SK-N-SH (cell line): ENCODE measurements around the gene CD33.

ENCODE experiments used
- EZH2phosphoT487 ChIP-seq: fragments of 200-600 bp; sonication (generic); IDR thresholded peaks from 2 replicates; pipeline ENCODE4 v1.6.1; 2017; ENCODE audit warnings: low read depth, mixed run types, mild to moderate bottlenecking, antibody characterized with exemption, moderate library complexity, borderline replicate concordance
- GABPA ChIP-seq: IDR thresholded peaks from 2 replicates; pipeline ENCODE4 v1.4.0; 2012; ENCODE audit warnings: low read depth, mild to moderate bottlenecking
- JUND ChIP-seq: IDR thresholded peaks from 2 replicates; pipeline ENCODE4 v1.4.0; 2012
- MXI1 ChIP-seq: IDR thresholded peaks from 2 replicates; pipeline ENCODE4 v1.6.1; 2012; ENCODE audit warnings: mild to moderate bottlenecking, low read depth, low read length, improper control_type of control experiment
- POLR2AphosphoS5 ChIP-seq: IDR thresholded peaks from 2 replicates; pipeline ENCODE4 v1.6.1; 2012; ENCODE audit warnings: low read depth, low read length
- RFX5 ChIP-seq: IDR thresholded peaks from 2 replicates; pipeline ENCODE4 v1.6.1; 2012; ENCODE audit warnings: mild to moderate bottlenecking, improper control_type of control experiment, low read length
- TEAD4 ChIP-seq: IDR thresholded peaks from 2 replicates; pipeline ENCODE4 v1.4.0; 2012; ENCODE audit warnings: mild to moderate bottlenecking, borderline replicate concordance; ENCODE audit not compliant: insufficient read depth
- USF1 ChIP-seq: IDR thresholded peaks from 2 replicates; pipeline ENCODE4 v1.4.0; 2012; ENCODE audit warnings: low read depth, borderline replicate concordance
- USF2 ChIP-seq: fragments of 150-350 bp; IDR thresholded peaks from 2 replicates; pipeline ENCODE4 v1.6.1; 2017; ENCODE audit warnings: antibody characterized with exemption, low read length, low read depth, borderline replicate concordance
- ZBTB33 ChIP-seq: IDR thresholded peaks from 2 replicates; pipeline ENCODE4 v1.4.0; 2012; ENCODE audit warnings: low read depth, borderline replicate concordance
- TF ChIP-seq, protein P1 (sequence below): fragments of 200-600 bp; sonication (generic); IDR thresholded peaks from 2 replicates; pipeline ENCODE4 v1.6.1; 2017; ENCODE audit warnings: antibody characterized with exemption, mild to moderate bottlenecking, moderate library complexity
- TF ChIP-seq, protein P2 (sequence below): IDR thresholded peaks from 2 replicates; pipeline ENCODE4 v1.4.0; 2012; ENCODE audit warnings: low read depth

- TF ChIP-seq, protein P1, sequence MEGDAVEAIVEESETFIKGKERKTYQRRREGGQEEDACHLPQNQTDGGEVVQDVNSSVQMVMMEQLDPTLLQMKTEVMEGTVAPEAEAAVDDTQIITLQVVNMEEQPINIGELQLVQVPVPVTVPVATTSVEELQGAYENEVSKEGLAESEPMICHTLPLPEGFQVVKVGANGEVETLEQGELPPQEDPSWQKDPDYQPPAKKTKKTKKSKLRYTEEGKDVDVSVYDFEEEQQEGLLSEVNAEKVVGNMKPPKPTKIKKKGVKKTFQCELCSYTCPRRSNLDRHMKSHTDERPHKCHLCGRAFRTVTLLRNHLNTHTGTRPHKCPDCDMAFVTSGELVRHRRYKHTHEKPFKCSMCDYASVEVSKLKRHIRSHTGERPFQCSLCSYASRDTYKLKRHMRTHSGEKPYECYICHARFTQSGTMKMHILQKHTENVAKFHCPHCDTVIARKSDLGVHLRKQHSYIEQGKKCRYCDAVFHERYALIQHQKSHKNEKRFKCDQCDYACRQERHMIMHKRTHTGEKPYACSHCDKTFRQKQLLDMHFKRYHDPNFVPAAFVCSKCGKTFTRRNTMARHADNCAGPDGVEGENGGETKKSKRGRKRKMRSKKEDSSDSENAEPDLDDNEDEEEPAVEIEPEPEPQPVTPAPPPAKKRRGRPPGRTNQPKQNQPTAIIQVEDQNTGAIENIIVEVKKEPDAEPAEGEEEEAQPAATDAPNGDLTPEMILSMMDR = no peak
- TF ChIP-seq GABPA = no peak
- TF ChIP-seq USF2 = no peak
- no peak for TF ChIP-seq MXI1
- TF ChIP-seq JUND = no peak
- TF ChIP-seq RFX5 = no peak
- TF ChIP-seq ZBTB33 = no peak
- TF ChIP-seq, protein P2, sequence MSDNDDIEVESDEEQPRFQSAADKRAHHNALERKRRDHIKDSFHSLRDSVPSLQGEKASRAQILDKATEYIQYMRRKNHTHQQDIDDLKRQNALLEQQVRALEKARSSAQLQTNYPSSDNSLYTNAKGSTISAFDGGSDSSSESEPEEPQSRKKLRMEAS = no peak
- TF ChIP-seq USF1 = no peak
- no peak for TF ChIP-seq EZH2phosphoT487
- TF ChIP-seq TEAD4 = no peak
- TF ChIP-seq POLR2AphosphoS5 = no peak
These were observed 2.4 kb downstream of the CD33 start for GRCh38 chr19:51227326-51227725.
